ENCODE measurements around the gene NID2.

NID2 gene

DNA sequence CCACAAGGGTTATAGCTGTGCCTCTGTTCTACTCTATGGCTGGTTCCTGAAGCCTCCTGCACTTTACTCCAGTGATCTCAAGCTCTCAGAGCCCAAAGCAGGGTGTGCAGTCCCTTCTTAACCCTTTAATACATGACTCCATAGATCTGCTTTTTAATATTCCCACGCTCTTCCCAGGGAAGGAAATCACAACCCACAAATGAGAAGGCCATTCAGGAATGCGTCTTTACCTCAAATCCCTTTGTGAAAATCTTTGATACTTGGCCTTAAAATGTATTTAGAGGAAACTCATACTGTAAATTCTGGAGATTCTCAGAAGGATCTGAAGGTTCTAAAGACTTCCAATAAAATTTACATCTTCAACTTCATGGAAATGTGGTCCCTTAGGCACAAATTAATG, 17.0 kb downstream of the NID2 start:
- no peak for DNase-seq (ENCODE audit: insufficient read length)
- no peak for TF ChIP-seq POLR2AphosphoS5 (IDR thresholded peaks at IDR 0.05; ENCODE audit: low read depth, low read length)
- TF ChIP-seq POLR2A (IDR thresholded peaks at IDR 0.05; ENCODE audit: low read depth, low read length) = no peak
- TF ChIP-seq TAF1 (IDR thresholded peaks at IDR 0.05; ENCODE audit: borderline replicate concordance, low read depth, low read length) = no peak

GRCh38 chr14:52051251-52051650, 17.6 kb downstream of the NID2 start:
- FAIRE-seq = peak; percentile 17

More for the DNA sequence above, 17.0 kb downstream of the NID2 start:
- FAIRE-seq = no peak

DNA sequence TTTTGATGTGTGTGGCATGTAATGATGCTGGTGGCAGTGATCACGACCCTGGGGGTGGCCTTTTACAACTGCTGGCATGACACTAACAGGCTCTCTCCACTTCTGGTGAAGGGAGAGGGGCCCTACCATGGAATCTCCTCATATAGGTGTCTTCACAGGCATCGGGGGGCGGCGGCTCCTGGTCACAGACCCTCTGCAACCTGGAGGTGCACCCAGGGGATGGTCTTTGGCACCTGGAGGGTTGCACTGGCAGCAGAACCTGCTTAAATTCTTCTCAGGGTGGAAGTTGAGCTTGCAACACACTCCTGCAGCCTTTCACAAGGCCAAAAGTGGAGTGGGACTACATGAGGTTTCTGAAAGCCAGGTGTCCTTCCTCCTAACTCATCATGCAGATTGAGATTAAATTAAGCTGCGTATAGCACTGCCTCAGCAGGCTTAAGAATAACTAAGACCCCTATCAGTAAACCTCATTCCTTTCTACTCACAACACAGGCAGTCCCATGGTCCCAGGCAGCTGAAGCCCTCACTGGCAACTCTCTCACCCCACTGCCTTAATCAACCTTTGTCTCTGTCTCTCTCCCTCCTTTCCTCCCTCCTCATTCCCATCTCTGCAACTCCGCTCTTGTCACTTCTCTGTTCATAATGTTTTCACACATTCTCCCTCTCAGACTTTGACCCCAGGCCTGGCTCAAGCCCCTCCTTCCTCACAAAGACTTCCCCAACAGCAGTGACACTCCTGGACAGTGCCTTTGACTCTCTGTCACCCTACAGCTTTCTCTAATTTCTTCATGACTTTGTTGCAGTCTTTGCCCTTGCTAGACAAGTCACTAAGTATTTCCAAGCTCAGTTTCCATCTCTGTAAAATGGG, 18.9 kb downstream of the NID2 start:
- FAIRE-seq (no peak), DNase-seq (ENCODE audit: insufficient read length) (no peak)
- no peak for TF ChIP-seq POLR2A (IDR thresholded peaks at IDR 0.05; ENCODE audit: low read depth, low read length)
- no peak for TF ChIP-seq TAF1 (IDR thresholded peaks at IDR 0.05; ENCODE audit: borderline replicate concordance, low read depth, low read length)
- TF ChIP-seq POLR2AphosphoS5 (IDR thresholded peaks at IDR 0.05; ENCODE audit: low read depth, low read length) = no peak

More at GRCh38 chr14:52051251-52051650, 17.6 kb downstream of the NID2 start:
- no peak for DNase-seq (ENCODE audit: insufficient read length)
- TF ChIP-seq POLR2AphosphoS5 (IDR thresholded peaks at IDR 0.05; ENCODE audit: low read depth, low read length) (no peak), TAF1 (IDR thresholded peaks at IDR 0.05; ENCODE audit: borderline replicate concordance, low read depth, low read length) (no peak), POLR2A (IDR thresholded peaks at IDR 0.05; ENCODE audit: low read depth, low read length) (no peak)

GRCh38 chr14:52049271-52049670, 19.6 kb downstream of the NID2 start:
- FAIRE-seq = no peak
- no peak for DNase-seq (ENCODE audit: insufficient read length)
- TF ChIP-seq POLR2AphosphoS5 (IDR thresholded peaks at IDR 0.05; ENCODE audit: low read depth, low read length) (no peak), TAF1 (IDR thresholded peaks at IDR 0.05; ENCODE audit: borderline replicate concordance, low read depth, low read length) (no peak), POLR2A (IDR thresholded peaks at IDR 0.05; ENCODE audit: low read depth, low read length) (no peak)

DNA sequence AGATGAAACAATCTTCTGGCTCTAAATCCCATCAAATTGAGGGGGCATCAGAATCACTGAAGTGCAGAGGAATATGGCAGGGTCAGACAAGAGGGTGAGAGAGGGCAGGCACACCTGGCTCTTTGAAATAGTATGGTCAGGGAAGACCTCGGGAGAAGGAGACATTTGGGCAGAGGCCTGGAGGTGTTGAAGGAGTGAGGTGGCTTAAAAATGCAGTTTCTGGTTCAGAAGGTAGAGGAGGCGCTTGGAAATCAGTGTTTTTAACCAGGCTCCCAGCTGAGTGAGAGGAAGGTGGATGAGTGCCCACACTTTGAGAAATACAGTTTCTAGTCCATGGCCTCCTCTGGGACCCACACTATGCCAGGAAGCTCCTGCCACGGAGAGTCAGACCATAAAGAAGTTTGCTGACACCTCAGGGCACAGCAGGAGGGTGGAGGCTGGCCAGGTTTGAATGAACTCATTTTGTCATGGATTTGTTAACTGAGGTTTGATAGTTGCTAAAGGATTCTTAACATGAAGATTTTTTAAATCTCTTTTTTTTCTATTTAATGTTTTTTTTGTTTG, 20.1 kb downstream of the NID2 start:
- TF ChIP-seq POLR2AphosphoS5 (IDR thresholded peaks at IDR 0.05; ENCODE audit: low read depth, low read length) = no peak
- no peak for DNase-seq (ENCODE audit: insufficient read length)
- no peak for FAIRE-seq

DNA sequence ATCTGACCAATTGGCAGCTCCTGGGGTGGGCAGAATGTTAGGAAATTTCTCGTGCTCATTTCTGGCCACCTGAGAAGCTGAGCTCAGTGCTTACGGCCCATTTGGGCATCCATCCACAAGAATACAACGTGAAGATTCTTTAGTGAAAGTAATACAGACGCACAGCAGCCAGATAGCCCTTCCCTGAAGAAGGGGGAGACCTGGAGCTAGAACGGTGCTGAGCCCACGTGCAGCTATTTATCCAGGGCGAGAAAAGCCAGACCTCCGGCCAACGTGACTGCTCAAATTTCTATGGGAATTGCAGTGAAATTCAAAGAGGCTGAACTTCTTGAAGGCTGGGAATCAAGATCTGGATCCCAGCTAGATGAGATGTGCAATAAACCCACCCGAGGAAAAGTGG, 20.7 kb downstream of the NID2 start:
- FAIRE-seq = no peak
- no peak for TF ChIP-seq POLR2A (IDR thresholded peaks at IDR 0.05; ENCODE audit: low read depth, low read length)
- TF ChIP-seq TAF1 (IDR thresholded peaks at IDR 0.05; ENCODE audit: borderline replicate concordance, low read depth, low read length) = no peak
- no peak for TF ChIP-seq POLR2AphosphoS5 (IDR thresholded peaks at IDR 0.05; ENCODE audit: low read depth, low read length)
- no peak for DNase-seq (ENCODE audit: insufficient read length)

DNA sequence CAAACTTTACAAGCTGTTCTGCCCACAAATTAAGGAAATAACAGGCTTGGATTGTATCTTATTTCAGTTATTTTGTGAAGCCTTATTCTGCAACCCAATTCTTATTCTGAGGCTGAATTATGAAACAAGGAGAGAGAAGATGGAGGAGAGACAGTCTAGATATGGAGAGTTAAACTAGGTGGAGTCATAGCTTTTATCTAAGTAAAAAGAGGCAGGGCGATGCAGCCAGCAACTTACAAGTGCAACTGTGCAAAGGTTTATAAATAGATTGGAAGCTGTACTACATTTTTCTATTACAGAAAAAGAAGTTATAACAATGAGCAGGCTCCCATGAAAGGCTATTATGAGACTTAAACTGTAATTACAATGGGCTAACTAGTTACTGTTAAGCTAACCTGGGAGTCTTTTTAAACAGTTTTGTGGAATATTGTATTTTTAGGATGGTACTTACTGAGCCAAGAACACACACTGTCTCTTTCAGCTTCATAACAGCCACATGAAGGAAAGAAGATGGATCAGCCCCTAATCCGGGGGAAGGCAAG, 22.4 kb downstream of the NID2 start:
- FAIRE-seq (no peak), DNase-seq (ENCODE audit: insufficient read length) (no peak)
- TF ChIP-seq POLR2AphosphoS5 (IDR thresholded peaks at IDR 0.05; ENCODE audit: low read depth, low read length) (no peak), POLR2A (IDR thresholded peaks at IDR 0.05; ENCODE audit: low read depth, low read length) (no peak), TAF1 (IDR thresholded peaks at IDR 0.05; ENCODE audit: borderline replicate concordance, low read depth, low read length) (no peak)

GRCh38 chr14:52044791-52045522, 23.9 kb downstream of the NID2 start:
- no peak for FAIRE-seq
- TF ChIP-seq POLR2AphosphoS5 (IDR thresholded peaks at IDR 0.05; ENCODE audit: low read depth, low read length) (no peak), POLR2A (IDR thresholded peaks at IDR 0.05; ENCODE audit: low read depth, low read length) (no peak), TAF1 (IDR thresholded peaks at IDR 0.05; ENCODE audit: borderline replicate concordance, low read depth, low read length) (no peak)
- DNase-seq (ENCODE audit: insufficient read length) = no peak

DNA sequence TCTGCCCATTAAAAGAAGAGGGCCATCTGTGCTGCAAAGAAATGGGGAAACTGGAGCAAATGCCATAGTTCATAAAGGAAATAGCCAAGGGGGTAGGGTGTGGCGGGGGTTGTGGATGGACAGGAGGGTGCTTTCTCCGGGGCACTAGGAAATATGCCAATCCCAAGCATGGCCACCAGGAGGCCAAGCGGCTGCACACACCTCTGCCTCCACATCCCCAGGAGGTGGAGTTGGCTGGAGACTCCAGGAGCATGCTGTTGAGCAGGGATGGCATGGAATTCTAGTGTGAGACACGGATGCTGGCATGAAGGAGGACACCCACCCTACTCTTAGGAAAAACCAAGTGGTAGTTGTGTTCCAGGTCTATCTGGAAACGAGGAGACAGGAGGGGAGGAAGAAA, 25.2 kb downstream of the NID2 start:
- no peak for TF ChIP-seq TAF1 (IDR thresholded peaks at IDR 0.05; ENCODE audit: borderline replicate concordance, low read depth, low read length)
- no peak for TF ChIP-seq POLR2AphosphoS5 (IDR thresholded peaks at IDR 0.05; ENCODE audit: low read depth, low read length)
- DNase-seq (ENCODE audit: insufficient read length) = no peak
- FAIRE-seq = no peak

DNA sequence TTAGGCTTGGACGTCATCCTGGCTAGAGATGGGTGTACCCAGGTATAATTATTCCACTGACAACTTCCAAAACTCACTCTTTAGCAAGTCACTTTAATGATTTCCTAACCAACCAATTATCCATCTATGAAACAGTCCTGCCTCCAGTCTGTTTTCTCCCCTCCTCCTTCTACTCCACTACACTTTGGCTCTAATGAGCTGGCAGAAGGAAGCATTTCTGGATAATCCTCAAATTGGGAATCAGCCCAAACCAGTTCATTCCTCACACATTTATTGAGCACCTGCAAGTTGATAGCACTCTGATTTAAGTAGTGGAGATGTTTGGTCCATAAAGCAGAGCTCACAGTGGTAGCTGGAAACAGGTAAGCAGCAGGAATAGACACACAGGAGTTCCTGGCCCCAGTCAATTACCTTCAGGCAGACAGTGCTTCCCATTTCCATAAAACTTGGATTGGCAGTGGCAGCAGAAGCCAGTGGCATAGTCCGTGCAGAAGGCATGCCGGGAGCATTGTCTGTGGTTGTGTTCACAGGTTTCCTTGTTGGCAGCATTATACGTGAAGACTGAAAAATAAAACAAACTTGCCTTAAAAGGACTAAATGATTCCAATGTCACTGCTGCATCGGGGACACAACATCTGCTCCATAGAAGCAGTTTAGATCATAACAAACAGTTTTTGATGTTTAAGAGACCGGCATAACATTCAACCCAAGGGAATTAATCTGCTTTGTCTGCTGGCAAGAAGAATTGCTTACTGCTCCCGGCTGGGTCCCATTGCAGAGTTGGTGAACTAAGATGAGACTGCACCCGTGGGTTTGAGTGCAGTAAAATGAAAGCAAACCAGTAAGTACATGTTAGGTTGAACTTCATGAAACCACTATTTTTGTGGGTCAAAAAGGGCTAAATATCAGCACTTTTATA, 26.2 kb downstream of the NID2 start:
- no peak for FAIRE-seq
- TF ChIP-seq POLR2A (IDR thresholded peaks at IDR 0.05; ENCODE audit: low read depth, low read length) = no peak
- no peak for TF ChIP-seq TAF1 (IDR thresholded peaks at IDR 0.05; ENCODE audit: borderline replicate concordance, low read depth, low read length)
- no peak for TF ChIP-seq POLR2AphosphoS5 (IDR thresholded peaks at IDR 0.05; ENCODE audit: low read depth, low read length)
- no peak for DNase-seq (ENCODE audit: insufficient read length)

DNA sequence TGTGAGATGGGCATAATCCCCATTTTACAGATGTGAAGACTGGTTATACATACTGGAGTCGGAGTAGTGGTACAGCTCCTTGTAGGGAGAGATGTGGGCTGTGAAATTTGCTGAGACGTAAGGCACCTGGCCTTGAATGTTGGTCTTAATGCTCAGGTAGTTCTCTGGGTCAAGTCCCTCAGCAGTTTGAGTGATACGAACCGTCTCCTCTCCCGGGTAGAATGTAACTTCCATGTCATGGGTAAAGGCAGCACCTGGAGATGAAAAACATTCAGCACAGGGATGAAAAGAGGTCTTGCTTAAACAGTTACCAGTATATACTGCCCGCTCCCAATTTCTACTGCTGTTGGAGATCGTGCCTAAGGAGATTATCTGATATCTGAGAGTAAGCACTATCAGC, 28.3 kb downstream of the NID2 start:
- FAIRE-seq = no peak
- no peak for TF ChIP-seq POLR2A (IDR thresholded peaks at IDR 0.05; ENCODE audit: low read depth, low read length)
- TF ChIP-seq POLR2AphosphoS5 (IDR thresholded peaks at IDR 0.05; ENCODE audit: low read depth, low read length) = no peak
- TF ChIP-seq TAF1 (IDR thresholded peaks at IDR 0.05; ENCODE audit: borderline replicate concordance, low read depth, low read length) = no peak
- no peak for DNase-seq (ENCODE audit: insufficient read length)

Data from GM12892 (cell line).